HG02610 (cell line): ENCODE results near the gene STPG3.
A peak's percentile ranks its signal among the peaks of the same experiment; 100 is the strongest.

Experiments
- ATAC-seq: cut with Tn5 transposase; IDR thresholded peaks from one replicate; pipeline ENCODE4 v1.9.1; 2021; ENCODE audit warnings: mild to moderate bottlenecking, moderate library complexity; ENCODE audit not compliant: unreplicated experiment

STPG3 gene

GRCh38 chr9:137221506-137222111, 29.5 kb upstream of the STPG3 start:
- ATAC-seq = no peak

- ATAC-seq = no peak
These were observed 28.7 kb upstream of the STPG3 start, which contains the start of gene RNF208 for GRCh38 chr9:137222190-137223077. TSS of gene RNF208 (minus strand) at chr9:137222240. CDS start at chr9:137221212, 1,028 bp downstream.

GRCh38 chr9:137223078-137223970, 27.8 kb upstream of the STPG3 start:
- peak; percentile 60 for ATAC-seq

- ATAC-seq = no peak
These were observed 26.0 kb upstream of the STPG3 start, which contains the start of gene CYSRT1 for GRCh38 chr9:137224830-137225694. TSS of gene CYSRT1 (plus strand) at chr9:137225174. CDS start at chr9:137225622, 448 bp downstream.

- ATAC-seq = no peak
These were observed 25.3 kb upstream of the STPG3 start for GRCh38 chr9:137225699-137226331.

- ATAC-seq = no peak
These were observed 24.6 kb upstream of the STPG3 start for GRCh38 chr9:137226338-137227053.

- ATAC-seq = no peak
These were observed 23.8 kb upstream of the STPG3 start, which contains the start of gene RNF224 for GRCh38 chr9:137227054-137227852. TSS of gene RNF224 (plus strand) at chr9:137227502. CDS start at chr9:137228336, 834 bp downstream.

GRCh38 chr9:137227853-137228505, 23.1 kb upstream of the STPG3 start:
- ATAC-seq = no peak

GRCh38 chr9:137228506-137228967, 22.5 kb upstream of the STPG3 start:
- no peak for ATAC-seq

GRCh38 chr9:137228968-137229896, 21.9 kb upstream of the STPG3 start:
- ATAC-seq = no peak

- ATAC-seq = no peak
These were observed 21.0 kb upstream of the STPG3 start for GRCh38 chr9:137229903-137230704.

- no peak for ATAC-seq
These were observed 20.2 kb upstream of the STPG3 start, which contains the start of gene SLC34A3 for GRCh38 chr9:137230705-137231371. TSS of gene SLC34A3 (plus strand) at chr9:137230901. CDS start at chr9:137231703, 802 bp downstream.

- ATAC-seq = no peak
These were observed 19.6 kb upstream of the STPG3 start for GRCh38 chr9:137231372-137232039.

- no peak for ATAC-seq
These were observed 19.0 kb upstream of the STPG3 start for GRCh38 chr9:137232101-137232500.
